IPS-11a (cell line): ENCODE results near the gene MMP13.
"Not testable (repeated sequence)": the region's sequence is repeated elsewhere in the genome, so short reads cannot be mapped to it uniquely, and the experiment has no call there.

Experiments used
- H3K4me3 ChIP-seq: one replicate; pipeline ENCODE4 v1.5.1; 2013; ENCODE audit warnings: low read depth, low read length, control low read depth

Gene MMP13

GRCh38 chr11:102936864-102937509 lies 18.5 kb downstream of the MMP13 start:
- H3K4me3 ChIP-seq = no peak overlapping the region

GRCh38 chr11:102935514-102935913 lies 20.0 kb downstream of the MMP13 start:
- H3K4me3 ChIP-seq = no peak overlapping the region

GRCh38 chr11:102934735-102935134 lies 20.8 kb downstream of the MMP13 start:
- no peak overlapping the region for H3K4me3 ChIP-seq

GRCh38 chr11:102933627-102934026 lies 21.9 kb downstream of the MMP13 start:
- no peak overlapping the region for H3K4me3 ChIP-seq

GRCh38 chr11:102932678-102933077 lies 22.9 kb downstream of the MMP13 start:
- H3K4me3 ChIP-seq = no peak overlapping the region

DNA sequence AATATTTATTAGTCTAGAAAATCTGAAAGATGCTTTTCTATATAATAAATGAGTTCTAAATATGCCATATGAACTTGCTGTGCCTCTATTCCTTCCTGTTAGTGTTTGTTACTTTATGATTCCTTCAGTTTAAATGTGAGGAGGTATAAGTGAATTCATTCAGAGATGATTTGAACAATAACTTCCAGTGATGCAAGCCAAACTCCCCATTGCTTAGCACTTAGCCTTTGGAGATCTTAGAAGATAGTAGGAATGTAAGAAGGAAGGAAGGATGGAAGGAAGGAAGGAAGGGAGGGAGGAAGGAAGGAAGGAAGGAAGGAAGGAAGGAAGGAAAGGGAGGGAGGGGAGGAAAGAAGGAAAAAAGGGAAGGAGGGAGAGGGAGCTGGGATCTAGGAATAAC lies 25.1 kb downstream of the MMP13 start:
- H3K4me3 ChIP-seq = no peak overlapping the region

GRCh38 chr11:102929972-102930371 lies 25.6 kb downstream of the MMP13 start:
- no peak overlapping the region for H3K4me3 ChIP-seq

GRCh38 chr11:102929166-102929565 lies 26.4 kb downstream of the MMP13 start:
- H3K4me3 ChIP-seq = no peak overlapping the region

DNA sequence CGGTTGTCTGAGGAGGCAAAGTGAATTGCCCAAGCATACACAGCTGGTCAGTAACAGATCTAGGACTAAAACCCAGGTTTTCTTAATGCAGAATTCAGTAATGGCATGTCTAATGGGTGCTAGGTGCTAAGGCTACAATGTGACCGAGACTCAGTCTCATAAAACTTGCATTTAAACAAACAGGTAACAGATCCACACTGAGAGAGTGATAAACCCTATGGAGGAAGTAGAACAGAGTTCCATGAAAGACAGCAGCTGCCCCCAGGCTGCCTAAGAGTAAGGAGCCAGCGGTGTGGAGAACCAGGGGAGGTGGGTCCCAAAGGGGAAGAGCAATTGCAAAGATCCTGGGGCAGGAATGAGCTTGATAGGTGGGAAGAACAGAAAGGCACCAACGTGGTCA lies 27.3 kb downstream of the MMP13 start:
- no peak overlapping the region for H3K4me3 ChIP-seq

GRCh38 chr11:102927624-102927990 lies 27.9 kb downstream of the MMP13 start:
- H3K4me3 ChIP-seq = no peak overlapping the region

- no peak overlapping the region for H3K4me3 ChIP-seq
These were observed 28.4 kb downstream of the MMP13 start for GRCh38 chr11:102926961-102927623.

DNA sequence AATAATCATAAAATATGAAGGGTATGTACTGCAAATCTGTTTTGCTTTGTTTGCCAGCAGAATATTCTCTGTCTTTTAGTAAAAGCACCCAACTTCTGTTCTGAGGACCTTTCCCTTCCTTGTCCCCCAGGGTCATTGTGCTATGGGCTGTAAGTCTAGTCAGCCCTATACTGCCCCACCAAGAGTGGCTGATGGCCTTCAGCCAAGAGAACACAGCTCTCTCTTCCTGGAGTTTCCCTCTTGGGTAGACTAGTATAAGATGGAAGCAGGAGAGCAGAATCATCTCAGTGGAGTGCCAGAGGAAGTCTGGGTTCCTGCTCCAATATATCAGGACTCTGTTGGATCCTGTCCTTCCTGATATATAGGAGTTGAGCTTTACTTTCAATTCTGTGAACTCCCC lies 29.0 kb downstream of the MMP13 start:
- H3K4me3 ChIP-seq = no peak overlapping the region

DNA sequence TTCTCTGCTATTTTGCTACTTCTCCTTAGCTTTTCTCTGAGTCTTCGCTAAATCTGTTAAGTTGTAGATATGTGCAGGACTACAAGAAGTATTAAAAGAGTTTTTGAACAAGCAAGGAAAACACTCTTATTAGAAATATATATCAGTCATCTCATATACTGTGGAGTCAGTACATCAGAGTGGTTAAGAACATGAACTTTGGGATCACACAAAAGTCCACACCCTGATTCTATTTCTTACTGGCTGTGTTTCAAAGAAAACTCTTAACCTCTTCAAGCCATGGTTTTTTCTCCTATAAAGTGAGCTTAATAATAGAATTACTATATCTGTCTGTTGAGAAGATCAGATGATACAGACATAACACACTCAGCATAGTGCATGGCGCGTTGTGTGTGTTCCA lies 29.5 kb downstream of the MMP13 start:
- H3K4me3 ChIP-seq = no peak overlapping the region

GRCh38 chr11:102924851-102925380 lies 30.6 kb downstream of the MMP13 start:
- no peak overlapping the region for H3K4me3 ChIP-seq

GRCh38 chr11:102921587-102922220 lies 33.8 kb downstream of the MMP13 start:
- no peak overlapping the region for H3K4me3 ChIP-seq

GRCh38 chr11:102920118-102920684 lies 35.3 kb downstream of the MMP13 start:
- H3K4me3 ChIP-seq = no peak overlapping the region

DNA sequence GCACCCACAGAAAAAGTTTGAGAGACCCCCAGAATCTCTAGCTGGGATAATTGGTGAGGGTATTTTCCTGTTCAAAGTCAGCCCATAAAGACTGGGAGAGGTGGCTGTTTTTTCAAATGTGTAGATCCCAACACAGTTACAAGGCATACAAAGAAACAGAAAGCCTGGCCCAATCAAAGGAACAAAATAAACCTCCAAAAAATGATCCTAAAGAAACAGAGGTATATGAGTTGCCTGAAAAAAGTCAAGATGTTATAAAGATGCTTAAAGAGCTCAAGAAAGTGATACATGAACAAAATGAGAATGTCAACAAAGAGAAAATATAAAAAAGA lies 40.5 kb downstream of the MMP13 start:
- no peak overlapping the region for H3K4me3 ChIP-seq

GRCh38 chr11:102914238-102915043 lies 41.1 kb downstream of the MMP13 start:
- no peak overlapping the region for H3K4me3 ChIP-seq

DNA sequence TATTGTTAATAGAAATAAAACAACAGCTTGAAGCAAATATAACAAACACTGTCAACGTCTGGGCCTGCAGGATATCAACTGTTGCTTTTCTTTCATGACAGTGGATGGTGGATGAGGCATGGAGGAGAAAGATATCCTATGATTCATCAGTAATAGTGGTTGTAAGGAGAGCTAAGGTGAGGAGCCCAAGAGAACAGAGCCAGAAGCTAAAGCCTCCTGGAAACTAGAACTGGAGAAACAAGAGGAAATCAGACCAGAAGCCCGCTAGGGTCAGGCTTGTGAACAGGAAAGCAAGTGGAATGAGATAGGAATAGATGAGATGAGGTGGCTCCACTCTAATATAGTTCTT lies 43.1 kb downstream of the MMP13 start:
- no peak overlapping the region for H3K4me3 ChIP-seq

- no peak overlapping the region for H3K4me3 ChIP-seq
These were observed 43.6 kb downstream of the MMP13 start for GRCh38 chr11:102911758-102912481.

DNA sequence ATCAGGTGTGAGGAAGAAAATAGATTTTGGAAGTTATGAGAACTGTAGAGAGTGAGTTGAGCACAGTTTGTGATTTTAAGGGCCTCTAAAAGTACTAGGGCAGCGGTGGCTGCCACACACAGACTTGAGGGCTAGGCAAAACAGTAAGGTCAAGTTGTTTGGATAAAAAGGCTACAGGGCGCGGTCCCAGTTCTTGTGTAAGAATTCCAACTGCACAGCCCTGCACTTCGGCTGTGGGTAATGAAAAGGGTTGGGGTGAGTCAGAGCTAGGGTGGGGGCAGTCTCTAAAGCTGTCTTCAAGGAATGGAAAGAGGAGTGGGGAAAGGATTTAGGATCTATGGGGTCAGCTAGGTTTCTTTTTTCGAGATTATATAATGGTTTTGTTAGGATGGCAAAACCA lies 49.7 kb downstream of the MMP13 start:
- H3K4me3 ChIP-seq = not testable (repeated sequence)
